H9 (cell line): ENCODE results near the gene FSTL4. TPM values are rescaled to one million over a fixed set of nuclear protein-coding genes. Genes with fewer than 3 reads are reported as not detected.

Experiments
- DNase-seq: peaks from one replicate; pipeline ENCODE4 v3.0.0-alpha.2; 2017
- H2AFZ ChIP-seq: one replicate; pipeline ENCODE4 v1.6.1; 2013; ENCODE audit warnings: mild to moderate bottlenecking, low read length, control low read depth, moderate library complexity
- H2AK5ac ChIP-seq: 2 replicates; pipeline ENCODE4 v1.6.1; 2013; ENCODE audit warnings: low read length, control low read depth, mixed read lengths; ENCODE audit not compliant: insufficient read length
- H2BK120ac ChIP-seq: one replicate; pipeline ENCODE4 v1.6.1; 2013; ENCODE audit warnings: low read depth, mild to moderate bottlenecking, low read length, control low read depth, inconsistent platforms; ENCODE audit not compliant: poor library complexity, severe bottlenecking
- H2BK12ac ChIP-seq: 2 replicates; pipeline ENCODE4 v1.6.1; 2013; ENCODE audit warnings: low read length, control low read depth, mixed read lengths, low read depth; ENCODE audit not compliant: insufficient read length
- H2BK15ac ChIP-seq: 2 replicates; pipeline ENCODE4 v1.6.1; 2013; ENCODE audit warnings: low read depth, low read length, control low read depth
- H2BK20ac ChIP-seq: one replicate; pipeline ENCODE4 v1.6.1; 2013; ENCODE audit warnings: low read depth, mild to moderate bottlenecking, low read length, control low read depth, inconsistent platforms; ENCODE audit not compliant: poor library complexity, severe bottlenecking
- H2BK5ac ChIP-seq: 2 replicates; pipeline ENCODE4 v1.6.1; 2013; ENCODE audit warnings: low read length, control low read depth, mixed read lengths; ENCODE audit not compliant: insufficient read length
- H3K14ac ChIP-seq: 2 replicates; pipeline ENCODE4 v1.6.1; 2013; ENCODE audit warnings: low read length, control low read depth; ENCODE audit not compliant: insufficient read depth
- H3K18ac ChIP-seq: 2 replicates; pipeline ENCODE4 v1.6.1; 2013; ENCODE audit warnings: low read depth, mild to moderate bottlenecking, mixed read lengths, low read length, control low read depth; ENCODE audit not compliant: insufficient read length
- H3K23ac ChIP-seq: 2 replicates; pipeline ENCODE4 v1.6.1; 2013; ENCODE audit warnings: low read length, control low read depth, mixed read lengths, low read depth; ENCODE audit not compliant: insufficient read length
- H3K23me2 ChIP-seq: 2 replicates; pipeline ENCODE4 v1.6.1; 2013; ENCODE audit warnings: low read depth, mild to moderate bottlenecking, mixed read lengths, low read length, control low read depth; ENCODE audit not compliant: insufficient read length, poor library complexity, severe bottlenecking
- H3K27ac ChIP-seq: 2 replicates; pipeline ENCODE4 v1.5.1; 2013; ENCODE audit warnings: low read length, control low read depth, mixed read lengths, low read depth; ENCODE audit not compliant: insufficient read length
- H3K27me3 ChIP-seq: 2 replicates; pipeline ENCODE4 v1.6.1; 2013; ENCODE audit warnings: low read length, control low read depth, inconsistent platforms; ENCODE audit not compliant: insufficient read depth
- H3K4ac ChIP-seq: 2 replicates; pipeline ENCODE4 v1.6.1; 2013; ENCODE audit warnings: low read depth, mild to moderate bottlenecking, control low read depth, inconsistent platforms, low read length, moderate library complexity
- H3K4me1 ChIP-seq: 2 replicates; pipeline ENCODE4 v1.6.1; 2013; ENCODE audit warnings: low read length, control low read depth, inconsistent platforms; ENCODE audit not compliant: insufficient read depth
- H3K4me2 ChIP-seq: 2 replicates; pipeline ENCODE4 v1.6.1; 2013; ENCODE audit warnings: low read length, control low read depth, mixed read lengths; ENCODE audit not compliant: insufficient read length, insufficient read depth
- H3K56ac ChIP-seq: 2 replicates; pipeline ENCODE4 v1.6.1; 2013; ENCODE audit warnings: low read depth, mild to moderate bottlenecking, mixed read lengths, low read length, control low read depth; ENCODE audit not compliant: insufficient read length
- H3K79me1 ChIP-seq: 2 replicates; pipeline ENCODE4 v1.6.1; 2013; ENCODE audit warnings: low read depth, mild to moderate bottlenecking, moderate library complexity, low read length, control low read depth, inconsistent platforms; ENCODE audit not compliant: insufficient read depth, poor library complexity, severe bottlenecking
- H3K79me2 ChIP-seq: 2 replicates; pipeline ENCODE4 v1.6.1; 2013; ENCODE audit warnings: low read length, control low read depth, inconsistent platforms; ENCODE audit not compliant: insufficient read depth
- H3K9ac ChIP-seq: 2 replicates; pipeline ENCODE4 v1.6.1; 2013; ENCODE audit warnings: low read length, control low read depth, mixed read lengths; ENCODE audit not compliant: insufficient read length; ENCODE audit errors: extremely low read depth
- H3K9me3 ChIP-seq: one replicate; pipeline ENCODE4 v1.6.1; 2013; ENCODE audit warnings: low read depth, low read length, inconsistent platforms; ENCODE audit not compliant: control insufficient read depth
- H3T11ph ChIP-seq: one replicate; pipeline ENCODE4 v1.6.1; 2013; ENCODE audit warnings: mild to moderate bottlenecking, low read length, control low read depth, inconsistent platforms
- H4K20me1 ChIP-seq: one replicate; pipeline ENCODE4 v1.6.1; 2013; ENCODE audit not compliant: control insufficient read depth, insufficient read length, insufficient read depth
- H4K5ac ChIP-seq: 2 replicates; pipeline ENCODE4 v1.6.1; 2013; ENCODE audit warnings: low read depth, mild to moderate bottlenecking, mixed read lengths, low read length, control low read depth; ENCODE audit not compliant: insufficient read length
- H4K8ac ChIP-seq: replicated peaks from 2 replicates; pipeline ENCODE4 v1.6.1; 2013; ENCODE audit warnings: low read length, control low read depth, mixed read lengths, low read depth; ENCODE audit not compliant: insufficient read length
- H4K91ac ChIP-seq: 2 replicates; pipeline ENCODE4 v1.6.1; 2013; ENCODE audit warnings: low read depth, mild to moderate bottlenecking, moderate library complexity, mixed read lengths, low read length, control low read depth; ENCODE audit not compliant: insufficient read length
- H3K27ac Mint-ChIP-seq, 3 experiments: 2 replicates in 2 of 3; 3 replicates in 1 of 3; pipeline ENCODE4 v1.8.0; 2020 to 2021; ENCODE audit warnings: mixed read lengths in 3 of 3, mild to moderate bottlenecking in 1 of 3, moderate library complexity in 1 of 3
- H3K27me3 Mint-ChIP-seq: 2 replicates; pipeline ENCODE4 v1.8.0; 2021; ENCODE audit warnings: low read depth, mild to moderate bottlenecking, moderate library complexity, mixed read lengths
- H3K36me3 Mint-ChIP-seq, 3 experiments: 2 replicates in 2 of 3; 3 replicates in 1 of 3; pipeline ENCODE4 v1.8.0; 2020 to 2021; ENCODE audit warnings: low read depth in 3 of 3, mixed read lengths in 3 of 3; ENCODE audit not compliant: insufficient read depth in 1 of 3
- H3K4me1 Mint-ChIP-seq, 2 experiments: 2 replicates each; pipeline ENCODE4 v1.8.0; 2020; ENCODE audit warnings: mixed read lengths in 2 of 2
- H3K4me3 Mint-ChIP-seq, 2 experiments: 2 replicates in 1 of 2; 3 replicates in 1 of 2; pipeline ENCODE4 v1.8.0; 2020 to 2021; ENCODE audit warnings: mild to moderate bottlenecking in 2 of 2, mixed read lengths in 2 of 2, moderate library complexity in 1 of 2
- H3K9me3 Mint-ChIP-seq, 2 experiments: 2 replicates in 1 of 2; 3 replicates in 1 of 2; pipeline ENCODE4 v1.8.0; 2020; ENCODE audit warnings: mild to moderate bottlenecking in 2 of 2, mixed read lengths in 2 of 2, moderate library complexity in 1 of 2
- CTCF ChIP-seq: fragments of 200-600 bp; sonication (generic); conservative IDR thresholded peaks from 3 replicates; pipeline ENCODE4 v1.8.0; 2021; ENCODE audit warnings: antibody characterized with exemption, mild to moderate bottlenecking
- WGBS: extraction: QIAGEN DNeasy Blood & Tissue Kit; methylation state at CpG from one replicate; pipeline ENCODE4 v1.1.7; 2013; ENCODE audit warnings: missing lambda C conversion rate, low lambda C conversion rate, mixed read lengths; ENCODE audit not compliant: insufficient read length; ENCODE audit errors: extremely low coverage; 5-methylcytosine and 5-hydroxymethylcytosine counted together
- total RNA-seq: library from RNA; stranded (reverse); gene quantifications from 2 replicates; pipeline ENCODE4 v1.2.1, GENCODE V29; 2021

Gene FSTL4
- total RNA-seq, 1 experiment from 2014 or later: 5.7 TPM

GRCh38 chr5:133389066-133389590, 223.2 kb downstream of the FSTL4 start:
- no peaks in the 10 kb centered on the region for H3K27me3 ChIP-seq
- no CpG with 5 or more reads among the region's 4 CpGs for WGBS

More at GRCh38 chr5:133389066-133389590, 223.2 kb downstream of the FSTL4 start:
- H3K9me3 Mint-ChIP-seq: no peaks in the 10 kb centered on the region
- H3K27ac Mint-ChIP-seq: no peak overlapping the region
- no peak overlapping the region for H3K27ac ChIP-seq
- peak; percentile 7 for DNase-seq
- no peak overlapping the region for H3K4me2 ChIP-seq
- no peaks in the 10 kb centered on the region; a peak in 1 of 7 replicates for H3K36me3 Mint-ChIP-seq
- no peaks in the 10 kb centered on the region for H3K9me3 ChIP-seq
- no peak overlapping the region for H4K8ac ChIP-seq
- peaks cover 3% of the 10 kb centered on the region; the same call in 1 of the 2 replicates for H3K27me3 Mint-ChIP-seq
- peaks cover 3% of the 10 kb centered on the region; the same call in 1 of the 2 replicates for H3K4me1 ChIP-seq
- no peak overlapping the region for H3K4ac ChIP-seq
- H3K79me1 ChIP-seq: no peaks in the 10 kb centered on the region
- no peak overlapping the region for H4K5ac ChIP-seq
- H2BK120ac ChIP-seq: no peak overlapping the region
- no peak overlapping the region for H3K4me3 Mint-ChIP-seq
- no peak overlapping the region for H2BK15ac ChIP-seq
- TF ChIP-seq CTCF: no peak
- no peak overlapping the region for H2BK20ac ChIP-seq
- H3K79me2 ChIP-seq: no peaks in the 10 kb centered on the region
- no peak overlapping the region for H2AFZ ChIP-seq
- no peak overlapping the region for H2BK12ac ChIP-seq
- H3K9ac ChIP-seq: no peak overlapping the region
- no peak overlapping the region for H2AK5ac ChIP-seq
- H4K91ac ChIP-seq: no peak overlapping the region
- no peak overlapping the region for H2BK5ac ChIP-seq
- no peak overlapping the region for H3K56ac ChIP-seq
- no peak overlapping the region for H3K14ac ChIP-seq
- H4K20me1 ChIP-seq: no peaks in the 10 kb centered on the region
- H3K23me2 ChIP-seq: no peaks in the 10 kb centered on the region
- no peak overlapping the region for H3T11ph ChIP-seq
- H3K23ac ChIP-seq: no peak overlapping the region
- peaks cover 6 to 10% of the 10 kb centered on the region in 2 experiments for H3K4me1 Mint-ChIP-seq
- no peak overlapping the region for H3K18ac ChIP-seq
